Measurements from ENCODE around the gene STK32B.

GRCh38 chr4:5041699-5042098, 9.6 kb upstream of the STK32B start:
- TF ChIP-seq MYC (IDR thresholded peaks at IDR 0.05; ENCODE audit: low read depth, low read length) (no peak), CTCF (IDR thresholded peaks at IDR 0.05; ENCODE audit: extremely low read depth in 1 of 2, insufficient read depth in 1 of 2, low read depth in 1 of 2, low read length in 2 of 2) (no peak), MAX (IDR thresholded peaks at IDR 0.05; ENCODE audit: insufficient read depth, insufficient read length) (no peak), JUN (IDR thresholded peaks at IDR 0.05; ENCODE audit: borderline replicate concordance, insufficient read depth, insufficient read length, low read depth) (no peak), POLR2A (IDR thresholded peaks at IDR 0.05; ENCODE audit: low read depth, low read length) (no peak), EZH2 (IDR thresholded peaks at IDR 0.05; ENCODE audit: borderline replicate concordance, low read depth, low read length, severe bottlenecking) (no peak)

Measured in endothelial cell of umbilical vein (primary cell).